ENCODE data around the gene CBARP. TPM values are rescaled to one million over a fixed set of nuclear protein-coding genes. Genes with fewer than 3 reads are reported as not detected.

Gene CBARP
- total and polyA plus RNA-seq, 2 of the 13 experiments (the other 11 are each of a cell fraction or from before 2014, with no cell fraction given), result 1.2 to 1.4 TPM

GRCh38 chr19:1232652-1233072 lies 5.1 kb downstream of the CBARP start:
- BruUV-seq (replicated peaks), result no TSS peak
- intact Hi-C loops (cut with micrococcal nuclease; ENCODE audit: unreplicated experiment), result no loop called here
- Histone ChIP-seq H4K20me1 (ENCODE audit: insufficient read depth, low read length) (no peaks in the 10 kb centered on the region), H3K79me2 (ENCODE audit: insufficient read depth, low read length) (no peaks in the 10 kb centered on the region), H3K9ac (ENCODE audit: insufficient read depth, low read depth, low read length) (no peak overlapping the region), H3K27ac (ENCODE audit: extremely low read length, insufficient read depth, low read length) (peak overlapping the region; percentile 39), H2AFZ (ENCODE audit: low read length) (no peak overlapping the region), H3K4me3 (replicated peaks in 1 of 3; ENCODE audit: insufficient read depth in 1 of 3, low read depth in 2 of 3, low read length in 3 of 3) (no peak overlapping the region), H3K36me3 (replicated peaks in 1 of 2; ENCODE audit: control insufficient read depth in 1 of 2, insufficient read depth in 2 of 2, low read length in 2 of 2) (peaks cover 0 to 3% of the 10 kb centered on the region in 2 experiments; a peak in 1 of 5 replicates), H3K4me1 (ENCODE audit: insufficient read depth, low read length) (peaks cover 24% of the 10 kb centered on the region), H3K4me2 (ENCODE audit: low read depth, low read length) (peak overlapping the region; percentile 31), H3K27me3 (ENCODE audit: control insufficient read depth in 1 of 2, insufficient read depth in 2 of 2, low read length in 2 of 2) (no peaks in the 10 kb centered on the region), H3K9me3 (ENCODE audit: low read length) (no peaks in the 10 kb centered on the region)
- no CpG with 5 or more reads among the region's 15 CpGs for WGBS (ENCODE audit: low lambda C conversion rate)
- CTCF ChIA-PET (ENCODE audit: low intra/inter-chr PET ratio, low total read pairs), result no interaction called here
- no peak for DNase-seq (ENCODE audit: low spot score)
- in situ Hi-C loops (cut with HindIII; ENCODE audit: extremely low pct_ligation_motif_present, low pct_unique_long_range_greater_than_20kb), result no loop called here
- ATAC-seq, result peak; percentile 14
- no peak for FAIRE-seq
- POLR2A ChIA-PET, result interaction anchor here (0.6 to 1.3 kb wide), 4 partner anchors 9 to 56 kb away, joined by 3 to 4 read pairs (median 3); partner anchors contain the start of gene ATP5F1D
- peak; percentile 100 for TF ChIP-seq ZNF768 (CRISPR knock-in tag; IDR thresholded peaks at IDR 0.05)
- TF ChIP-seq ZNF292 (CRISPR knock-in tag; IDR thresholded peaks at IDR 0.05; ENCODE audit: borderline replicate concordance, low read depth), result no peak
- TF ChIP-seq CSRNP2 (CRISPR knock-in tag; conservative IDR thresholded peaks at IDR 0.05; ENCODE audit: low read depth), result no peak
- TF ChIP-seq ZNF383 (CRISPR knock-in tag; IDR thresholded peaks at IDR 0.05; ENCODE audit: borderline replicate concordance), result no peak
- TF ChIP-seq BCL3 (CRISPR knock-in tag; IDR thresholded peaks at IDR 0.05), result no peak
- no peak for TF ChIP-seq ZNF556 (CRISPR knock-in tag; IDR thresholded peaks at IDR 0.05; ENCODE audit: borderline replicate concordance)
- no peak for TF ChIP-seq ZNF570 (CRISPR knock-in tag; IDR thresholded peaks at IDR 0.05; ENCODE audit: borderline replicate concordance)
- TF ChIP-seq, protein P1, sequence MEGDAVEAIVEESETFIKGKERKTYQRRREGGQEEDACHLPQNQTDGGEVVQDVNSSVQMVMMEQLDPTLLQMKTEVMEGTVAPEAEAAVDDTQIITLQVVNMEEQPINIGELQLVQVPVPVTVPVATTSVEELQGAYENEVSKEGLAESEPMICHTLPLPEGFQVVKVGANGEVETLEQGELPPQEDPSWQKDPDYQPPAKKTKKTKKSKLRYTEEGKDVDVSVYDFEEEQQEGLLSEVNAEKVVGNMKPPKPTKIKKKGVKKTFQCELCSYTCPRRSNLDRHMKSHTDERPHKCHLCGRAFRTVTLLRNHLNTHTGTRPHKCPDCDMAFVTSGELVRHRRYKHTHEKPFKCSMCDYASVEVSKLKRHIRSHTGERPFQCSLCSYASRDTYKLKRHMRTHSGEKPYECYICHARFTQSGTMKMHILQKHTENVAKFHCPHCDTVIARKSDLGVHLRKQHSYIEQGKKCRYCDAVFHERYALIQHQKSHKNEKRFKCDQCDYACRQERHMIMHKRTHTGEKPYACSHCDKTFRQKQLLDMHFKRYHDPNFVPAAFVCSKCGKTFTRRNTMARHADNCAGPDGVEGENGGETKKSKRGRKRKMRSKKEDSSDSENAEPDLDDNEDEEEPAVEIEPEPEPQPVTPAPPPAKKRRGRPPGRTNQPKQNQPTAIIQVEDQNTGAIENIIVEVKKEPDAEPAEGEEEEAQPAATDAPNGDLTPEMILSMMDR (CRISPR knock-in tag; IDR thresholded peaks at IDR 0.05), result 0 out of 2 replicates have a peak, but pooled peaks have one; percentile 17
- TF ChIP-seq SRF (IDR thresholded peaks at IDR 0.05; ENCODE audit: low read depth, low read length), result no peak
- TF ChIP-seq ZBTB38 (CRISPR knock-in tag; IDR thresholded peaks at IDR 0.05), result peak; percentile 51; the same call in 1 of the 2 replicates
- no peak for TF ChIP-seq ZNF441 (CRISPR knock-in tag; IDR thresholded peaks at IDR 0.05; ENCODE audit: borderline replicate concordance)
- TF ChIP-seq HNF4A (CRISPR knock-in tag; IDR thresholded peaks at IDR 0.05), result peak; percentile 30; the same call in 1 of the 2 replicates
- no peak for TF ChIP-seq FOXJ3 (CRISPR knock-in tag; IDR thresholded peaks at IDR 0.05; ENCODE audit: borderline replicate concordance)
- no peak for TF ChIP-seq ZBTB14 (CRISPR knock-in tag; IDR thresholded peaks at IDR 0.05)
- TF ChIP-seq SRY (CRISPR knock-in tag; IDR thresholded peaks at IDR 0.05), result no peak
- no peak for TF ChIP-seq IRF2 (CRISPR knock-in tag; IDR thresholded peaks at IDR 0.05)
- no peak; the same call in 1 of the 2 replicates for TF ChIP-seq RXRB (CRISPR knock-in tag; IDR thresholded peaks at IDR 0.05; ENCODE audit: borderline replicate concordance)
- TF ChIP-seq FOXP1 (IDR thresholded peaks at IDR 0.05), result no peak
- TF ChIP-seq FOXP1 (CRISPR knock-in tag; IDR thresholded peaks at IDR 0.05), result no peak
- no peak for TF ChIP-seq ZNF790 (CRISPR knock-in tag; IDR thresholded peaks at IDR 0.05; ENCODE audit: borderline replicate concordance)
- no peak for TF ChIP-seq ARNTL (CRISPR knock-in tag; IDR thresholded peaks at IDR 0.05)
